Retinal pigment epithelial cell (primary cell): ENCODE results near the gene GPR35.

Experiments
- DNase-seq: peaks from one replicate; pipeline ENCODE4 v3.0.0-alpha.2; 2010; ENCODE audit warnings: low read depth
- H3K4me3 ChIP-seq: 2 replicates; pipeline ENCODE4 v1.5.1; 2011; ENCODE audit warnings: mild to moderate bottlenecking, low read length, control low read depth, moderate library complexity
- CTCF ChIP-seq: conservative IDR thresholded peaks from 2 replicates; pipeline ENCODE4 v1.5.1; 2011; ENCODE audit warnings: low read depth, low read length, control low read depth, inconsistent platforms

Gene GPR35

DNA sequence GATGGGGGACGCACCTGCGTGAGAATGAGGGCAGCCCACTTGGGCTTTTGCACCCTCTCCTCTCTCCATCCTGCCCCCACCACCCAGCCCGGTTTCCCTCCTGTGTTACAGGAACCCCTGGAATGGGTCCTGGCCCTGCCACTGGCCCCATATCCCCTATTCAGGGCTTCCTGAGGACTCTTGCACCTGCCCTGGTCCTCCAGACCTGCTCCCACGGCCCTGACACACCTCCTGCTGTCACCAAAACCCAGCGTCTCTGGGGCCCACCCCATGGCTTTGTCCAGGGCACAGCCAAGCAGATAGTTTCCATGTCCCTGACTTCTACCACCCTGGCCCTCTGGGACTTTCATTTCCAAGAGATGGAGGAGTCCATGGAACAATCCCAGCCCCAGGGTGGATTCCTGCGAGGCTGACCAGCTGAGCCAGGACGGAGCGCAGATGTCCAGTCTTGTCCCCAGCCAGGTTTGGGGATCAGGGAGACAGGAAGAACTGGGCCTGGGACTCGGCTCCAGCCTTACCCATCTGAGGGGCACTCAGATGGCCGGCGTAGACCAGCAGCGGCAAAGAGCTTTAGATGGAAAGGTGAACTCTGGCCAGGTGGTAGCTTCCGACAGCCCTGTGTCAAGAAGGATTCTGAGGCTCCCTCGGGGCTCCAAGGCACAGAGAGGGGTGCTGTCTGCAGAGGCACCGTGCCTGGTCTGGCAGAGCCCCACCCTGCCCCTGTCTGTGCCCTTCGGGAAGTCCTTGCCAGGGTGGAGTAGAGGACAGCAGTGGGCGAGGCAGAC, 12.0 kb downstream of the GPR35 start:
- no peak for TF ChIP-seq CTCF
- H3K4me3 ChIP-seq, result no peak overlapping the region
- no peak for DNase-seq

DNA sequence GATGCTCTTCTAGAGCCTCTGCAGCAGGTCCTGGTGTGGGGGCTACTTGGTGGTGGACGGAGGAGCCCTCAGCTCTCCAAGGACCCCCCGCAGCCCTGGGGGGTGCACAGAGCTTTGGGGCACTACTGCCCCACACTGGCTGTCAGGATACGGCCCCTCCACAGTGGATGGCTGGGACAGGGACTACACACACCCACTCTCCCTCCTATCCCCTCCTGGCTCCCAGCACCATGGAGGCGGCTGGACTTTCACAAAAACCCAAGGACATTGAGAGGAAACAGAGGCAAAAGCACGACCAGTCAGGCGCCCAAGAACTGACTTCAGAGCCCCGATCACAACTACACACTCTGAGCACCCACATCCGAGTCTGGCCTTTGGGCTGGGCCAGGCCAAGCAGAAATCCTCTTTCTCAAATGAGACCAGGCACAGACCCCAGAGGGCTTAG, 12.6 kb downstream of the GPR35 start:
- no peak for TF ChIP-seq CTCF
- no peak for DNase-seq
- H3K4me3 ChIP-seq, result no peak overlapping the region

DNA sequence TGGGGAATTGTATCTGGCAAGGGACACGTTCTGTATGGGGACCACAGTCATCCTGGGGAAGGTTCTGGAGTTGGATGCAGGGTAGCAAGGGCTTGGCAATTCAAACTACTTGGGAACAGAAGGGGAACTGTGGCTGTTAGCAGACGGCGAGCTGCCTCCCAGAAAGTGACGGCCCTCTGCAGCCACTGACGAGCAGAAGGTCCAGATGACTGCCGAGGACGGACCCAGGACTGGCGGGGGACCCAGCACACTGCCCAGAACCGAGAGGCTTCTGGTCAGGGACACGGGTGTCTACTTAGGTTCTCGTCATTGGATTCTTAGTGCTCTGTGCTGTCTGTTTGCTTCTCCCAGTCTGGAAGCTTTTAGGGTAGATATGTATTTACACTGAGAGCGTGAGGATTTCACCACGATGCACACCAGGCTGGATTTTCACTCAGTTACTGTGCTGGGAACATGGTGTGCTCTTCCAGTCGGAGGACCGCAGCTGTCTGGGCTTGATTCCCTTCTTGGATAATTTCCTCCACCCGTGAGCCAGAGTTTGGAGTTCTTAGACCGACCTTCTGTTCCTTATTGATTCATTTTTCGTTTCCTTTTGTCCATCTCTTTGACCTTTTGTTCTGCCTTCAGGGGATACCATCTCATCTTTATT, 13.4 kb downstream of the GPR35 start:
- TF ChIP-seq CTCF, result no peak
- DNase-seq, result no peak
- no peak overlapping the region for H3K4me3 ChIP-seq

DNA sequence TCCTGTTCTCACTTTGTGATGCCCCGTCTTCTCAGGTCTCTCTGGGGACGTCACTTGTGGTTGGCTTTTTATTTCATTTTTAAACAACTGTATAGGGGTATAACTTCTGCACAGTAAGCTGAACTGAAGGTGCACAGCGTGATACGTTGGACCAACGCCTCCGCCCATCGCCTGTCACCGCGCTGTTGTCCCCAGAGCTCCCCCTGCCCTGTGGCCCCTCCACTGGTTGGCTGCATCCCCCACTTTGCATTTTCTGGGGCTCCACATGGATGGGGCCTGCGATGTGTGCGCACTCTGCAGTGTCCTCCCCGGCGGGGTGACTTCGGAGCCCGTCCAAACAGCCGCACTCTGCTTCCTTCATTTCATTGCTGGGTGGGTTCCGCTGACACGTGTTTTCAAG, 14.3 kb downstream of the GPR35 start:
- DNase-seq, result no peak
- no peak for TF ChIP-seq CTCF
- H3K4me3 ChIP-seq, result no peak overlapping the region

GRCh38 chr2:240640939-240641338, 15.7 kb downstream of the GPR35 start:
- TF ChIP-seq CTCF, result peak; percentile 69
- DNase-seq, result no peak
- no peak overlapping the region for H3K4me3 ChIP-seq

DNA sequence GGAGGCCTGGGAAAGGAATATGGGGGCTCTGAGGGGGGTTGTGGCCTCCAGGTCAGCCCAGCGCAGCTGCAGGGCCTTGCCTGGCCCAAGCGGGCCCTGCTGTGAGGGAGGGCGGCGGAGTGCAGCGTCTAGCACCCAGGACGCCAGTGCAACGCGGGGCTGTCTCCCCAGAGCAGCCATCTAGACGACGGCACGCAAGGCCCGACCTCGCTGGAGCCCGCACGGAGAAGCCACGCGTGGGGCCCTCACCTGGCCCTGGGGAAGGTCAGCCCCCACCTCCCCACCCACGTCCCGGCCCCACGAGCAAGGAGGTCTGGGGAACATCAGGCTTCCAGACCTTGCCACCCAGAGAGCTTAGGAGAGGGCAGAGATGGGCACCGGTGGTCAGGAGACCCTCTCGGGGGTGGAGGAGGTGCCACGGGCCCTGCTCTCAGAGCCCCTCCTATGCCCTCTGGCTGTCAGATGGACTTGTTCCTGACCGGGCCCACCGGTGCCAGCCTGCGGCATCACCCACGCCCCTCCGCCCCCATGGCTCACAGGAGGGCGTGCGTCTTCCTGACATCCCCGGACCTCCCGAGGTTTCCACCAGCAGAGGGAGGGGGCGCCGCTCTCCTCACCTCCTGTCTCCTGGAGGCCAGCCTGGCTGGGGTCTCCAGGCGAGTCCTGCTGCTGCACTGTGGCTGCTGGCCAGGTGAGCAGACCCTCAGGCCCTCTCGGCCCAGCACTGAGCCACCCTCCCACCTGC, 17.0 kb downstream of the GPR35 start:
- no peak for TF ChIP-seq CTCF
- no peak for DNase-seq
- no peak overlapping the region for H3K4me3 ChIP-seq
